Inflammatory macrophage (primary cell): ENCODE measurements around the gene WDFY4.

Experiments used
- DNase-seq, 2 donors: peaks; one replicate each; pipeline ENCODE4 v3.0.0-alpha.2; 2020 to 2022

WDFY4 gene

DNA sequence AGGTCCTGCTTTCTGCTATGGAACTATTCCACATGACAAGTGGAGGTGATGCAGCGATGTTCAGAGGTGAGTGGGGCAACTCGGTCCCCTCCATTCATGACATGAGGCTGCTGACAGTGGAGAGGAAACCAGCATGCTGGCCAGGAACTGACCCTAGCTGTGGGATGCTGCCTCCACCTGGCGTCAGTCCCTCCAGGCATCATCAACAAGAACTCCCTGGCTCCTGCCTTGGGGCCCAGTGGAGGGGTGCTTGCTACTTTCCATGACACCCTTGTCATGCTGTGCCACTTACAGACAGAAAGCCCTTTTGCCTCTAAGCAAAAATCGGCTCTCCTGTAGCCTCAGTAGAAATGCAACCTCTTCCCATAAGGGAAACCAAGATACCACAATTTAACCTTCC is 136.4 kb downstream of the WDFY4 start:
- no peak for DNase-seq

DNA sequence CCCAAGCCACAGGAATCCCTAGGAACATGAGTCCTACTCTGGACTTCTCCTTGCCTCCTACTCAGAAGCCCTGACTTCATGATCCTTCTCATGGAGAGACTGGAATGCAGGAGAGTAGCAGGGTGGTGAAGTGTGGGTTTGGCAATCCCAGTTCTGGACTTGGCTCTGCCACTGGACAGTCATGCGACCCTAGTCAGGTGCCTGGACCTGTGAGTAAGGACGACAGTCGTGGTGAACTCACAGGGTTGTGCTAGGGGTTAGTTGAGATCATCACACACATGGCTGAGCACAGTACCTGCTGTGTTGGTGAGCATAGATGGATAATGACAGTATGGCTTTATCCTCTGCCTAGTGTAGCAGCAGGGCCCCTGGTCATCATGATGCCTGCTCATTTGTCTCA is 137.0 kb downstream of the WDFY4 start:
- DNase-seq, result no peak

- DNase-seq, result no peak
Observed at GRCh38 chr10:48833674-48834073, 149.0 kb downstream of the WDFY4 start.

GRCh38 chr10:48834189-48834965 is 149.7 kb downstream of the WDFY4 start:
- DNase-seq, result no peak

DNA sequence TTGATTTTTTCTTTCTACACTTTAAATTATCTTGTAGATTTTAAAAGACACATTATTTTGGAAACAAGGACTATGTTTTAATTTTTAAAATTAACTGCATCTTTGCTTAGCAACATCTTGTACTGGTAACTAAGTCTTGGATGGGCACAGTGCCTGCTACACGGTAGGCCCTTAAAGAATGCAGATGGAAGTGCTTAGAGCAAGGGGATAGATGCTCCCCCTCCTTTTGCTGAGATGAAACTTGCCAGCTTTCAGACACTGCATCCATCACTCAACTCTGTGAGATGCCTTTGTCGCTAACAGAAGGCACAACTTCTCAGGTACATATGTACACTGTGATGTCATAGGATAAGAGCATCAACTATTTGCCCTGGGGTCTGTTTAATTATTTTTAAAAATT is 151.1 kb downstream of the WDFY4 start:
- no peak for DNase-seq

DNA sequence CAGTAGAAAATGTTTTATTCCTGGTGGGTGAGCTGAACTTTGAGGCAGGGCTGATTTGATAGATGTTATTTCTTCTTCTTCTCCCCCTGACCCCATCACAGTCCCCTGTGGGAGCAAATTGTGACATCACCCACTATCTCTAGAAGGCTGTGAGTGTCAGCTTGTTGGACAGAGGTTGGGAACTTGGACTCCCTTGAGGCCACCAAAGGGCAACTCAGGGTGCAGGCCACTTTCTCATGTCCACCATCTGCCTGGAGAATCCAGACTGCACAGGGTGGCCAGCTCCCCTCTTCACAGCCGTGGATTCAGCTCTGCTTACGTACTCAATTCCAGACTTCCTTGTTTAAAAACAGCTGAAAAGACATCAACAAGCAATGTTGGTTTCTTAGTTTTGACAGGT is 151.9 kb downstream of the WDFY4 start:
- no peak for DNase-seq

- DNase-seq, result no peak
Observed at GRCh38 chr10:48838834-48839233, 154.2 kb downstream of the WDFY4 start.

GRCh38 chr10:48839809-48840679 is 155.4 kb downstream of the WDFY4 start:
- DNase-seq, result no peak

DNA sequence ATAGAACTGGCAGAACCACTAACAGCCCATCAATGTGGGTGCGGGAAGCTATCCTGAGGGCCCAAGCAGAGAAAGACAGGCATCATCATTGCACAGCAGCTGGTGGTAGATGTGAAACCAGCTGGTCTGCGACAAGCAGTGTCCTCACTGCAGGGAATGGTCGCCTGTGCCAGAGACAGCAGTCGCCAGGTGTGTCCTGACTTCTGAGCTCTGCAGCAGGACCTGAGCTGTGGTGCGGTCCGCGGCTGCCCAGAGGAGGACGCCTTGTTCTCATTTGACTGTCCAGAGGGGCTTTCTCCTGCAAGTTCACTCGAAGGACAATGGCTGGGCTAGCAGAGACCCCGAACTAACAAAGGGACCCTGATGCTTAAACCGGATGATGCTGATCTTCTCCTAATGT is 157.6 kb downstream of the WDFY4 start:
- DNase-seq, result no peak

DNA sequence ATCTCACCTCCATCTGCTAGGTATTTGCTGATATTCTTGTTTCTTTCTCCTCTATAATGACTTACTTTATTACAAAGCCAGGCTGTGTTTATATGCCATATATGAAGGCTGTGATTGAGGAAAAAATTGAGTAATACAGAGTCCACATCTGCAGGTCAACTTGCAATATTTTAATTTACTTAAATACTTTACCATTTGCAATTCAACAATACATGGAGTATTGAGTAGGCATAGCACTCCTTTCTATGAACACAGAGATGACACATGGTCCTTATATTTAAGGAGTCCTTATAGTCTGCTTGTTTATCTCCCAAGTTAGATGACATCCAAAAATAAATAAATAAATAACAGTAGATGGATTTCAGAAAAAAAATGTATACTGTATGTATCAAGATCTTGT is 158.5 kb downstream of the WDFY4 start:
- no peak for DNase-seq

DNA sequence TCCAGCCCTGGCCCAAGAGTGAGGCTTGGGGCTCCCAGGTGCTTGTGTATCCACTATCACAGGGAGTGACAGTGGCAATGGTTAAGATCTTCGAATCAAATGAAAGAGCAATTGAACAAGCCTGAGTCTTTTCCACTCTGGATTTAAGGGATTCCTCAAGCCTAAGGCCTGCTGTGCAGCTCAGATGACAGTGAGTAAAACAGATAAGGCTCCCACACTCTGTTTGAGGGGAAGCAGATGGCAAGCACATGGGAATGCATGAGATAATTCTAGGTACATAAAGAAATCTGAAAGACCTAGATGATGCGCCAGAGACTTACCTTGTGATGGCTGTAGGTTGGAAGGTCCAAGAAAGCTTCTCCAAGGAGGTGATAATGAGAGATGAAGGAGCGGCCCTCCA is 159.9 kb downstream of the WDFY4 start:
- DNase-seq, result no peak

- no peak for DNase-seq
Observed at GRCh38 chr10:48845512-48845911, 160.8 kb downstream of the WDFY4 start.

GRCh38 chr10:48847691-48848090 is 163.0 kb downstream of the WDFY4 start:
- no peak for DNase-seq

- DNase-seq, result no peak
Observed at GRCh38 chr10:48856855-48857254, 172.2 kb downstream of the WDFY4 start.

- no peak for DNase-seq
Observed at GRCh38 chr10:48872234-48872633, 187.6 kb downstream of the WDFY4 start.

- DNase-seq, result no peak
Observed at GRCh38 chr10:48878091-48878490, 193.4 kb downstream of the WDFY4 start.

DNA sequence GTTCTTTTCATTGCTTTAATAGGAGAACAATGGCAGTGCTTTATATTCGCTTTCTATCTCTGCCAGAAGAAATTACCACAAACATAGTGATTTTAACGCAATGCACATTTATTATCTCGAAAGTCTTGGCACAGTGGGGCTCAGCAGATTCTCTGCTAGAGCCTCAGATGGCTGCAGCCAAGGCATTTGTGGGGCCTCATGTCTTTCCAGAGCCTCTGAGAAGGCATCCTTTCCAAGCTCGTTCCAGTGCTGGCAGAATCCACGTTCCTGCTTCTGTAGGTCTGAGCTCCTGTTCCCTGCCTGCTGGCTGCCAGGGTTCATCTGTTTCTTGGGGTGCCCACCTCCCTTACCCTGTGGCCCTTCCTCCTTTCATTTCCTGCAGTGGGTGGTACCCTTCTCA is 194.8 kb downstream of the WDFY4 start:
- DNase-seq, result no peak

GRCh38 chr10:48880016-48880705 is 195.5 kb downstream of the WDFY4 start:
- no peak for DNase-seq

- DNase-seq, result no peak
Observed at GRCh38 chr10:48881937-48882336, 197.3 kb downstream of the WDFY4 start.

GRCh38 chr10:48882881-48883280 is 198.2 kb downstream of the WDFY4 start:
- DNase-seq, result no peak

DNA sequence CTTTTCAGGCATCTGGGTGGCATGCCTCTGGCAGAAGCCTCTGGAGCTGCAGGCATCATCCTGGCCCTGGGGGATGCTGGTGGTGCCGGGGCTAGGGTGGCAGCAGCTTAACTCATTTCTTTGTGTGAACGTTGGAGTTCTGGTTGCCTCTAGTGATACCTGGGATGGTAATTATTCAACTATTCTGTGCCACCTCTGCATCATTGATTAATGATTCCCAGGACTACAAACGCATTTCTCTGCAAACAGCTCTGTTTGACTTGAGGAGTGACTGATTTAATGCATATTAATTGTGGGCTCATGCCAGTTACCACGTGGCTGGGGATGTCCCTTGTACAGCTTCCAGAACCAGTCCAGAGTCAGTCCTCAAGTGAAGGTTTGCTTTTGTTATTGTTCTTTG is 199.0 kb downstream of the WDFY4 start:
- DNase-seq, result no peak

DNA sequence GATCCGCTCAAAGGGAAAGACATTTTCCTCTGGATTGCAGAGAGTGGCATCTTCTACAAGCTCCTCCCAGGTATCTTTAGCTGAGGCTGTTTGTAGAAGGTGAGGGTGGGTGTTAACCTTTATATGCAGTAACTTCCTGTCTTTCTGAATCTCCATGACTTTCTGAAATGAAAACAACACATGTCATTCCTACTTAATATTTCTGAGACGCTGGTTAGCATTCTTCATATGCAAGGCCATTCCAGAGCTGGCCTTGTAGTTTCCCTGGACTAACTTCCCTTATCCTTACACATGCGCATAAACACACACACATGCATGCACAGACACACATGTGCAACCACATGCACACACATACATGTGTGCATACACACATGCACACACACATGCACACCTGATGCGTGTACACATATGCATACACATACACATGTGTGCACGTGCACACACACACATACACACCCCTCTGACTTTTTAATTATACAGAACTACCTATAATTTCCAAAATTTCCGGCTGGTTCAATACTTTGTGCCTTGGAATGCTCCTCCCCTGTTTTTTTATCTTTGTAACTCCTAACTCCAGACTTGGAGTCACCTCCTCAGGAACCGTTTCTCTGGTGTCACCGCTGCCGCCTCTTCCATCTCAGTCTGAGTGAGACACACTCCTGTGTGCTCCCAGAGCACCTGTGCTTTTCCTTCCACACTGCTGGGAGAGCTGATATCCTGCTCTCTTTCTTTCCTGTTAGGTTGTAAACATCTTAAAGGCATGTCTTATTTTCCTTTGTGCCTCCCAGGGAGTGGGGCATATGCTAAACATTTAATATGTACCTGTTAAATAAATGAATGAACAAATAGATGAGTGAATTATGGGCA is 199.7 kb downstream of the WDFY4 start:
- DNase-seq, result no peak
